HG03175 (cell line): Measurements from ENCODE around the gene NSD2.
"Not testable (repeated sequence)": the region's sequence is repeated elsewhere in the genome, so short reads cannot be mapped to it uniquely, and the experiment has no call there.

Experiments used
- ATAC-seq: cut with Tn5 transposase; IDR thresholded peaks from one replicate; pipeline ENCODE4 v1.9.1; 2021; ENCODE audit warnings: mild to moderate bottlenecking, moderate library complexity; ENCODE audit not compliant: unreplicated experiment

NSD2 gene

DNA sequence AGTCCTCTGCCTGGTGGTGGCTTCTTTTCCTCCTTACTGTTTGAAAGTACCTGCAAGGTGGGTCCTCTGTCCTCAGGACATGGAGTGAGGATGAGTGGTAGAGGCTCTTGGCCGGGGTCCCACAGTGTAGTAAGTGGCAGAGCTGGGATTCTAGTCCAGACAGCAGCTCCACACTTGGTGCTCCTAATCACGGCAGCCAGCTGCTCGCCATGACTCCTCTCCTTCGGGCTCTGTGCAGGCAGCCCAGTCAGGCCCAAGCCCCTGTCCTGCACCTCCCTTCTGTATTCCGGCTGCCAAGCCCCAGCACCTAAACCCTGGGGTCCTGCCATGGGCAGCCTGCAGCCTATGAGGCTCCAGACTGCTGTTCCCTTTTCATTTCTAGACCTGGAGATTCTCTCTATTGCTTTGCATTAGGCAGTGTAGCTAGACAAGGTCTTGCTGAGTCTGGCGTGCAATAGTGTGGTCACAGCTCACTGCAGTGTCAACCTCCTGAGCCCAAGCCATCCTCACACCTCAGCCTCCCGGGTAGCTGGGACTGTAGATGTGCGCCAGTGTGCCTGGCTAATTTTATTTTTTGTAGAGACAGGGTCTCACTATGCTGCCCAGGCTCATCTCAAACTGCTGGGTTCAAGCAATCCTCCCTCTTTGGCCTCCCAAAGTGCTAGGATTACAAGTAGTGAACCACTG, 24.9 kb downstream of the NSD2 start:
- no peak for ATAC-seq

GRCh38 chr4:1896658-1896991, 25.4 kb downstream of the NSD2 start:
- ATAC-seq = no peak

DNA sequence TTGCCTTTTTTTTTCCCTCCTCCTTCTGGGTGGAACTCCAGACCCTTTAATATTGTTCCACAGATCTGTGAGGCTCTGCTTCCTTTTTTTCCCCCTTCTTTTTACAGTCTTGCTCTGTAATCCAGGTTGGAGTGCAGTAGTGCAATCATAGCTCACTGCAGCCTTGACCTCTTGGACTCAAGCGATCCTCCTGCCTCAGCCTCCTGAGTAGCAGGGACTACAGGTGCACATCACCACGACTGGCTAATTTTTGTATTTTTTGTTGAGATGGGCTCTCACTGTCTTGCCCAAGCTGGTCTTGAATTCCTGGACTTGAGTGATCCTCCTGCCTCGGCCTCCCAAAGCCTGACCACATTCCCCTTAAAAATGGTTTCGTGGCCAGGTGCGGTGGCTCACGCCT, 26.8 kb downstream of the NSD2 start:
- no peak for ATAC-seq

DNA sequence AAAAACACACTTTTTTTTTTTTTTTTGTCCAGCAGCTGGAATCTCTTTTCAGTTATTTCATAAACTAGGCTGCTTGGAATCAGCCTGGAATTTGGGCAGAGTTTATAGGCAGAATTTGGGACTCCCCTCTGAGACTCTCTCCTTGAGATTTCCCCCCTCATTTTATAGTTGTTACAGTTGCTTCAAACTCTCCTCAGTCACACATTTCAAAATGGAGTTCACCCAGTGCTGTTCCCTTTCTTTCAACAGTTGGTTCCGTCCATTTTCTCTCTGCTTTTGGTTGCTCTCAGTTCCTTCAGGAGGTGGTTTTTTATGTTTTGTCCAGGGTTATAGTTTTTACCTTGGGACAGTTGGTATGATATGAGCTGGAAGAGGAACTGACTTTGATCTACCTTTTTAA, 27.5 kb downstream of the NSD2 start:
- ATAC-seq = no peak

DNA sequence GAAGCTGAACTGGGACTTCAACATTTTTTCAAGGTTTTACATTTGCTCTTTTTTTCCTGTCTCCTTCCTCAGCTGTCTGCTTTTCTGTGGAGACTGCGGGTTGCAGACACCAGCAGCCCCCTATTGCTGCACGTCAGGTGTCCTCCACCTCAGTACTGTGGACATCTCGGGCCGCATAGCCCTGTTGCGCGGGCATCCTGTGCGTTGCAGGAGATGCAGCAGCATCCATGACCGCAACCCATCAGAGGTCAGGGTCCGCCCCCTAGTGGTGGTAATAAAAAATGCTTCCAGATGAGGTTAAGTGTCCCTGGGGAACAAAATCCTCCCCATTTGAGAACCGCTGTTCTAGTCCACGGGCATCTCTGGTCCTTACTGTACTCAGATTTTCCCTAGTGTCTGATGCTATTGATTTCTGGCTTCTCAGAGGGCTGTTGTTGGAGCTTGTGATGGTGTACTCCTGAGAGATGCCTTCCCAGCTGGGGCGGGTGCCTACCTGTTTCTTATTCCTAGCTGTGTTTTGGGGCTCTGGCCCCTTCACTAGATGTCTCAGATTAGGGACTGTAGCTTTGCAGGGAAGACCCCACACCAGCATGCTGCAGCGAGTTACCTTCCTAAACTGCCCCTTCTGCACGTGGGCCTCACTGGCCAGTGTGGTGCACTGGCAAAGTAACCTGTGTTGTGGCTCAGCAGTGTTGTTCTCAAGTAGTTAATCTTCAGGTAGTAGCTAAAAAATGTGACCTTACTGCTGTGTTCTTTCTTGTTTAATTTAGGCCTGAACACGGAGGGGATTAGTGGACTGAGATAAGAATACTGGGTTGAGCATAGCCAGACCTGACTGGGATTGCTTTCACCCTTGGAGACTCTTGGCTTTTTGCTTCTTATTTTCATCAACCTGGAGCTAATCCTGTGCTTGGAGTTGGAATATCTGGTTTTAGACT, 28.2 kb downstream of the NSD2 start:
- peak; percentile 84 for ATAC-seq

GRCh38 chr4:1900087-1900433, 28.9 kb downstream of the NSD2 start:
- no peak for ATAC-seq

DNA sequence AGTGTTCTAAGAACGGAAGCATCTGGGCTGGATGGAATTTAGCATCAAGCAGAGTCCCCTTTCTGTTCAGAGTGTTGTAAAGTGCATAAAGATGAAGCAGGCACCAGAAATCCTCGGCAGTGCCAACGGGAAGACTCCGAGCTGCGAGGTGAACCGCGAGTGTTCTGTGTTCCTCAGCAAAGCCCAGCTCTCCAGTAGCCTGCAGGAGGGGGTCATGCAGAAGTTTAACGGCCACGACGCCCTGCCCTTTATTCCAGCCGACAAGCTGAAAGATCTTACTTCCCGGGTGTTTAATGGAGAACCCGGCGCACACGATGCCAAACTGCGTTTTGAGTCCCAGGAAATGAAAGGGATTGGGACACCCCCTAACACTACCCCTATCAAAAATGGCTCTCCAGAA, 29.4 kb downstream of the NSD2 start:
- no peak for ATAC-seq

GRCh38 chr4:1901127-1901526, 29.9 kb downstream of the NSD2 start:
- no peak for ATAC-seq

DNA sequence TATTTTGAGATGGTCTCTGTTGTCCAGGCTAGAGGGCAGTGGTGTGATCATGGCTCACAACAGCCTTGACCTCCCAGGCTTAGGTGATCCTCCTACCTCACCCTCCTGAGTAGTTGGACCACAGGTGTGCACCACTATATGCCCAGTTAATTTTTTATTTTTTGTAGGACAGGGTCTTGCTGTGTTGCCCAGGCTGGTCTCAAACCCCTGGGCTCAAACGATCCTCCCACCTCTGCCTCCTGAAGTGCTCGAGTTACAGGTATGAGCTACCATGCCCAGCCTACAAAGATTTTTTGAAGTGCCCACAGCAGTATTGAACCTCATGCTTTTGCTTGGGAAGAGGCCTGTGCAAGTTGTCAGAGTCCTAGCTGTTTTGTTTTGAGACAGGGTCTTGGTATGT, 31.1 kb downstream of the NSD2 start:
- no peak for ATAC-seq

DNA sequence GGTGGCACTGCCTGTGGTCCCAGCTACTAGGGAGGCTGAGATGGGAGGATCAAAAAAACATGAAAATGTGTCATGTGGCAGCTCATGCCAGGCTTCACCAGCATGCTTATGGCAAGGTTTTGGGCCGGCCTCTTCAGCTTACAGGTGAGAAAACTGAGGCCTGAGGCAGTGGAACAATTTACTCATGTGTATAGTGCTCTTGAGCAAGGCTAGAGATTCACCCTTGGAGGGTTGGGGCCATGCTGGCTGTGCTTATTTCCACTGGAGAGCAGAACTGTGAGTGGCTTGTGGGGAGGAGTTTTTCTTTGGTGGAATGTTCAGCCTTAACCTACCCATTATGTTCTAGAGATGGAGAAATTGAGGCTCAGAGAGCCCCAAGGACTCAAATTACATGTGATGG, 31.8 kb downstream of the NSD2 start:
- ATAC-seq = no peak

- ATAC-seq = no peak
These were observed 32.8 kb downstream of the NSD2 start for GRCh38 chr4:1904042-1904441.

- no peak for ATAC-seq
These were observed 36.8 kb downstream of the NSD2 start for GRCh38 chr4:1907848-1908525.

DNA sequence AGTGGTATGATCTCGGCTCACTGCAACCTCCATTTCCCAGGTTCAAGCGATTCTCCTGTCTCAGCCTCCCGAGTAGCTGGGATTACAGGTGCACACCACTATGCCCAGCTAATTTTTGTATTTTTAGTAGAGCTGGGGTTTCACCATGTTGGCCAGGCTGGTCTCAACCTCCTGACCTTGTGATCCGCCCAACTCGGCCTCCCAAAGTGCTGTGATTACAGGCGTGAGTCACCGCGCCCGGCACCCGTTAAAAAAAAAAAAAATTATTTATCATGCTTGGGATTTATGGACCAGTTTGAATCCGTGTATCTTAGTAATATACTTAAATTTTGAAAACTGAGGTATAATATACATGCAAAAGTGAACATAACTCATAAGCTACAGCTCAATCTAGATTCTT, 38.5 kb downstream of the NSD2 start:
- ATAC-seq = not testable (repeated sequence)

- ATAC-seq = no peak
These were observed 39.5 kb downstream of the NSD2 start for GRCh38 chr4:1910643-1911042.

DNA sequence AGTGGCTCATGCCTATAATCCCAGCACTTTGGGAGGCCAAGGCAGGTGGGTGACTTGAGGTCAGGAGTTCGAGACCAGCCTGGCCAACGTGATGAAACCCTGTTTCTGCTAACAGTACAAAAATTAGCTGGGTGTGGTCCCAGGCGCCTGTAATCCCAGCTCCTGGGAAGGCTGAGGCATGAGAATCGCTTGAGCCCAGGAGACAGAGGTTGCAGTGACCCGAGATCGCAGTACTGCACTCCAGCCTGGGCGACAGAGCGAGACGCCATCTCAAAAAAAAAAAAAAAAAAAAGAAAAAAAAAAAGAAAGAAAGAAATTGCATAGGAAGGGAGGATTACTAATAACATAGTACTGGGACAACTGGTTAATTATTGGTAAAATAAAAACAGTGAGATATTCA, 40.1 kb downstream of the NSD2 start:
- not testable (repeated sequence) for ATAC-seq

DNA sequence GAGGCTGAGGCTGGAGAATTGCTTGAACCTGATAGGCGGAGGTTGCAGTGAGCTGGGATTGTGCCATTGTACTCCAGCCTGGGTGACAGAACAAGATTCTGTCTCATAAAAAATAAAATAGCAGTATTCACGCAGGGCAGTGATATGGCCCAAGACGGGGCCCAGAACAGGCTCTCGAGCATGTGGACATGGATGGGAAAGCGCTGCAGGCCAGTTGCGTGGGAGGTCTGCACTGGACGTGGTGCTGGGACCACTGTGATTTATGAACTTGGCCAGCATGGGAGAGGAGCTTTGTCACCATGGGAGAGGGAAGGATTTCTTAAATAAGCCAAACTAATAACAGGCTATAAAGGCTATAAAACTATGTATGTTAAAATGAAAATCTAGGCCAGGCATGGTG, 51.6 kb downstream of the NSD2 start:
- no peak for ATAC-seq

GRCh38 chr4:1927675-1928074, 56.5 kb downstream of the NSD2 start:
- ATAC-seq = no peak

GRCh38 chr4:1928356-1929239, 57.4 kb downstream of the NSD2 start:
- no peak for ATAC-seq

DNA sequence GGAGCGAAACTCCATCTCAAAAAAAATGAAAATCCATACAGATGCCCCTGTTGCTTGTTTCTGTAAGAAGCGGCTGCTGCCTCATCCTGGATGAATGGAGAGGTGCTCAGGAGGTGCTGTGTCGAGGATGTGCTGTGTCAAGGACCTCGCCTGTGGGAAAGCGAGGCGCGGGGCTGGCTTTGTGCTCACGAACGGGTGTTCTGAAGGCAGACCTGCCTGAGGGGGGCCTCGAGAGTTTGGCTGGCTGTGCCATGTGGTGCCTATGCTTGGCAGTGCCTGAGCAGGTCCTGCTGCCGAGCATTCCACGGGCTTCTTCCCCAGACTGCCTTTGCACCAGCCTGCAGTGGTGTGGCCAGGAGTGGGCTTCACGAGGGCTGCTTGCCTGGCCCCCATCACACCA, 61.5 kb downstream of the NSD2 start:
- no peak for ATAC-seq

- no peak for ATAC-seq
These were observed 62.5 kb downstream of the NSD2 start for GRCh38 chr4:1933700-1934099.

DNA sequence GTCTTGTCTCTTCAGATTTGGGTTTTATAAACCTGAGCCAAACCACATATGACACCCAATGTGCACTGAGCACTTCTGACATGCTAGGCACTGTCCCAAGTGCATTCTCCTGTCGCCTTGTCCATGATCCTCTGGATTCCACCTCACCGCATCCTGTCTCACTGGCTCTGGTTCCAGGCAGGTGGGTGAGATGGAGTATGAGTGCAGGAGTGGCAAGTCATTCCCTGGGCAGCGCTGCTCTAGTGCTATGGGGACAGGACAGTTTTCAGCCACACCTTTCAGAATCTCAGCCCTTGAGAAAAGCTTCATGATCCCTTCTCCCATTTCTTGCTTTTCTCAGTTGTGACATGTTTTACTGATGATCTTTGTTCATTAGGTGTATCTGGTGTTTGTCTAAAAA, 66.4 kb downstream of the NSD2 start:
- no peak for ATAC-seq
